HepG2 (cell line): ENCODE measurements around the gene EED. TPM values are rescaled to one million over a fixed set of nuclear protein-coding genes. Genes with fewer than 3 reads are reported as not detected.

Experiments
- CENPX ChIP-seq: sonication (generic); formaldehyde crosslinking; IDR thresholded peaks from 2 replicates; pipeline ENCODE4 v1.9.0; 2021; ENCODE audit warnings: mild to moderate bottlenecking, missing genetic modification reagents, moderate library complexity
- ESRRA ChIP-seq: sonication (generic); formaldehyde crosslinking; IDR thresholded peaks from 2 replicates; pipeline ENCODE4 v1.5.1; 2020; ENCODE audit warnings: mild to moderate bottlenecking, low read depth, missing genetic modification reagents
- HNRNPUL1 ChIP-seq: fragments of 200-400 bp; formaldehyde crosslinking; IDR thresholded peaks from 2 replicates; pipeline ENCODE4 v1.6.1; 2017; ENCODE audit warnings: low read depth, mild to moderate bottlenecking, low read length, moderate library complexity
- SALL1 ChIP-seq: sonication (generic); formaldehyde crosslinking; IDR thresholded peaks from 2 replicates; pipeline ENCODE4 v1.8.0; 2022; ENCODE audit warnings: mild to moderate bottlenecking, missing genetic modification reagents
- SP1 ChIP-seq, 2 experiments: fragments of 450-650 bp in 1 of 2; sonication (generic) in 1 of 2; formaldehyde crosslinking in 1 of 2; IDR thresholded peaks; 2 replicates each; pipeline versions ENCODE4 v1.4.0 to v1.6.1; 2016 to 2020; ENCODE audit warnings: missing genetic modification reagents in 1 of 2
- THAP11 ChIP-seq: IDR thresholded peaks from 2 replicates; pipeline ENCODE4 v1.6.1; 2016; ENCODE audit warnings: missing biosample characterization, missing genetic modification reagents
- ZNF121 ChIP-seq: sonication (generic); formaldehyde crosslinking; IDR thresholded peaks from 2 replicates; pipeline ENCODE4 v1.5.0; 2020; ENCODE audit warnings: mild to moderate bottlenecking, missing genetic modification reagents
- ZNF20 ChIP-seq: sonication (generic); formaldehyde crosslinking; IDR thresholded peaks from 2 replicates; pipeline ENCODE4 v1.4.0; 2020; ENCODE audit warnings: mild to moderate bottlenecking, moderate library complexity, missing genetic modification reagents
- ZNF207 ChIP-seq: fragments of 450-650 bp; IDR thresholded peaks from 2 replicates; pipeline ENCODE4 v1.6.1; 2016; ENCODE audit warnings: antibody characterized with exemption, borderline replicate concordance
- ZNF589 ChIP-seq: sonication (generic); formaldehyde crosslinking; conservative IDR thresholded peaks from 2 replicates; pipeline ENCODE4 v1.8.0; 2022; ENCODE audit warnings: mild to moderate bottlenecking, moderate library complexity, missing genetic modification reagents
- polyA plus RNA-seq, 8 experiments: library from polyadenylated mRNA; depleted of rRNA in 3 of 8; stranded (reverse) in 7 of 8; unstranded in 1 of 8; fragments of >200 nt; fragmentation: Illumina TruSeq in 4 of 8; extraction: Trizol in 4 of 8; gene quantifications; 2 replicates each; pipeline versions ENCODE4 v1.2.1 to v1.2.3, GENCODE V29; 2011 to 2016; ENCODE audit warnings: low read depth in 4 of 8, missing spikeins in 1 of 8, mixed read lengths in 1 of 8; ENCODE audit not compliant: insufficient read depth in 1 of 8
- total RNA-seq, 5 experiments: library from RNA; depleted of rRNA; stranded (reverse); fragments of >200 nt; fragmentation: Illumina TruSeq; extraction: Trizol; gene quantifications; 2 replicates each; pipeline ENCODE4 v1.2.3, GENCODE V29; 2016; ENCODE audit warnings: low read depth in 1 of 5
- TF ChIP-seq, protein P1 (sequence below): sonication (generic); formaldehyde crosslinking; IDR thresholded peaks from 2 replicates; pipeline ENCODE4 v1.5.0; 2020; ENCODE audit warnings: mild to moderate bottlenecking, missing genetic modification reagents, borderline replicate concordance
- TF ChIP-seq, protein P2 (sequence below): sonication (generic); formaldehyde crosslinking; IDR thresholded peaks from 2 replicates; pipeline ENCODE4 v1.5.1; 2020; ENCODE audit warnings: missing genetic modification reagents, mild to moderate bottlenecking, borderline replicate concordance
- TF ChIP-seq, protein P3 (sequence below): sonication (generic); formaldehyde crosslinking; IDR thresholded peaks from 2 replicates; pipeline ENCODE4 v1.5.1; 2020; ENCODE audit warnings: mild to moderate bottlenecking, missing genetic modification reagents
- TF ChIP-seq, protein P4 (sequence below): sonication (generic); formaldehyde crosslinking; IDR thresholded peaks from 2 replicates; pipeline ENCODE4 v1.5.1; 2020; ENCODE audit warnings: mild to moderate bottlenecking, missing genetic modification reagents, moderate library complexity
- TF ChIP-seq, protein P5 (sequence below): sonication (generic); formaldehyde crosslinking; IDR thresholded peaks from 2 replicates; pipeline ENCODE4 v1.5.0; 2020; ENCODE audit warnings: mild to moderate bottlenecking, missing genetic modification reagents, moderate library complexity

The EED gene
- total and polyA plus RNA-seq, 2 of the 13 experiments (the other 11 are each of a cell fraction or from before 2014, with no cell fraction given), result 11.0 to 28.4 TPM

DNA sequence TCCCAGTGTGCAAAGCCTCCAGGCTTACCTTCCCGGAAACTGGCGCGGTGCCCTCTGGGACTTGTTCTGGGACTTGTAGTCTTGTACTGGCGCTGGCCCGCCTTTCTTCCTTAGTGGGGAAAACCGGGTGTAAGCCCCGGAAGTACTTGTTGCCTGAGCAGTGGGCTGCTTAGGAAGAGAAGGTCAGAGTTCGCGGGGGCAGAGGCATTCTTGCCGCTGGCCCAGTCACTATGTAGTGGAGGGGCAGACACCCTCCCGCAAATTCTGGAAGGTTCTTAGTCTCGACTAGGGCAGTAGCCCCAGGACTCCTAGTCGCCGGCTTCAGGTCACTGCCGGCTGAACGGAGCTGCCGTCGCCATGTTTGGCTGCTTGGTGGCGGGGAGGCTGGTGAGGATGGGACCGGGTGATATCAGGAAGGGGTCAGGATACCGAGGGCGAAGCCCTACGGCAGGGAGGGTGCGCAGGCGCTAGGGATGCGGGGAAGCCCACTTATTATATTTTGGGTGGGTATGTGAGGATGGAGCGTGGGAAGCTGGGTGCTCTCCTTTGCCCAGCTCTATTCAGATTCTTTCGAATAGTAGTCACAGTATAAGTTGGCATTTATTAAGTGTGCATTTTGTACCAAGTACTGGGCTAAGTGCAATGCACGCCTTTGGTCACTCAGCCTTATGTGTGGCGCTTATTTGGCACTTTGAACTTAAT lies 57.7 kb downstream of the EED start, which contains the start of gene HIKESHI (continued):
- TF ChIP-seq, protein P1, sequence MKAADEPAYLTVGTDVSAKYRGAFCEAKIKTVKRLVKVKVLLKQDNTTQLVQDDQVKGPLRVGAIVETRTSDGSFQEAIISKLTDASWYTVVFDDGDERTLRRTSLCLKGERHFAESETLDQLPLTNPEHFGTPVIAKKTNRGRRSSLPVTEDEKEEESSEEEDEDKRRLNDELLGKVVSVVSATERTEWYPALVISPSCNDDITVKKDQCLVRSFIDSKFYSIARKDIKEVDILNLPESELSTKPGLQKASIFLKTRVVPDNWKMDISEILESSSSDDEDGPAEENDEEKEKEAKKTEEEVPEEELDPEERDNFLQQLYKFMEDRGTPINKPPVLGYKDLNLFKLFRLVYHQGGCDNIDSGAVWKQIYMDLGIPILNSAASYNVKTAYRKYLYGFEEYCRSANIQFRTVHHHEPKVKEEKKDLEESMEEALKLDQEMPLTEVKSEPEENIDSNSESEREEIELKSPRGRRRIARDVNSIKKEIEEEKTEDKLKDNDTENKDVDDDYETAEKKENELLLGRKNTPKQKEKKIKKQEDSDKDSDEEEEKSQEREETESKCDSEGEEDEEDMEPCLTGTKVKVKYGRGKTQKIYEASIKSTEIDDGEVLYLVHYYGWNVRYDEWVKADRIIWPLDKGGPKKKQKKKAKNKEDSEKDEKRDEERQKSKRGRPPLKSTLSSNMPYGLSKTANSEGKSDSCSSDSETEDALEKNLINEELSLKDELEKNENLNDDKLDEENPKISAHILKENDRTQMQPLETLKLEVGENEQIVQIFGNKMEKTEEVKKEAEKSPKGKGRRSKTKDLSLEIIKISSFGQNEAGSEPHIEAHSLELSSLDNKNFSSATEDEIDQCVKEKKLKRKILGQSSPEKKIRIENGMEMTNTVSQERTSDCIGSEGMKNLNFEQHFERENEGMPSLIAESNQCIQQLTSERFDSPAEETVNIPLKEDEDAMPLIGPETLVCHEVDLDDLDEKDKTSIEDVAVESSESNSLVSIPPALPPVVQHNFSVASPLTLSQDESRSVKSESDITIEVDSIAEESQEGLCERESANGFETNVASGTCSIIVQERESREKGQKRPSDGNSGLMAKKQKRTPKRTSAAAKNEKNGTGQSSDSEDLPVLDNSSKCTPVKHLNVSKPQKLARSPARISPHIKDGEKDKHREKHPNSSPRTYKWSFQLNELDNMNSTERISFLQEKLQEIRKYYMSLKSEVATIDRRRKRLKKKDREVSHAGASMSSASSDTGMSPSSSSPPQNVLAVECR (CRISPR knock-in tag), result peak; percentile 92
- TF ChIP-seq CENPX (CRISPR knock-in tag), result no peak
- TF ChIP-seq, protein P2, sequence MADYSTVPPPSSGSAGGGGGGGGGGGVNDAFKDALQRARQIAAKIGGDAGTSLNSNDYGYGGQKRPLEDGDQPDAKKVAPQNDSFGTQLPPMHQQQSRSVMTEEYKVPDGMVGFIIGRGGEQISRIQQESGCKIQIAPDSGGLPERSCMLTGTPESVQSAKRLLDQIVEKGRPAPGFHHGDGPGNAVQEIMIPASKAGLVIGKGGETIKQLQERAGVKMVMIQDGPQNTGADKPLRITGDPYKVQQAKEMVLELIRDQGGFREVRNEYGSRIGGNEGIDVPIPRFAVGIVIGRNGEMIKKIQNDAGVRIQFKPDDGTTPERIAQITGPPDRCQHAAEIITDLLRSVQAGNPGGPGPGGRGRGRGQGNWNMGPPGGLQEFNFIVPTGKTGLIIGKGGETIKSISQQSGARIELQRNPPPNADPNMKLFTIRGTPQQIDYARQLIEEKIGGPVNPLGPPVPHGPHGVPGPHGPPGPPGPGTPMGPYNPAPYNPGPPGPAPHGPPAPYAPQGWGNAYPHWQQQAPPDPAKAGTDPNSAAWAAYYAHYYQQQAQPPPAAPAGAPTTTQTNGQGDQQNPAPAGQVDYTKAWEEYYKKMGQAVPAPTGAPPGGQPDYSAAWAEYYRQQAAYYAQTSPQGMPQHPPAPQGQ, result 0 out of 2 replicates have a peak, but pooled peaks have one; percentile 39
- TF ChIP-seq, protein P3, sequence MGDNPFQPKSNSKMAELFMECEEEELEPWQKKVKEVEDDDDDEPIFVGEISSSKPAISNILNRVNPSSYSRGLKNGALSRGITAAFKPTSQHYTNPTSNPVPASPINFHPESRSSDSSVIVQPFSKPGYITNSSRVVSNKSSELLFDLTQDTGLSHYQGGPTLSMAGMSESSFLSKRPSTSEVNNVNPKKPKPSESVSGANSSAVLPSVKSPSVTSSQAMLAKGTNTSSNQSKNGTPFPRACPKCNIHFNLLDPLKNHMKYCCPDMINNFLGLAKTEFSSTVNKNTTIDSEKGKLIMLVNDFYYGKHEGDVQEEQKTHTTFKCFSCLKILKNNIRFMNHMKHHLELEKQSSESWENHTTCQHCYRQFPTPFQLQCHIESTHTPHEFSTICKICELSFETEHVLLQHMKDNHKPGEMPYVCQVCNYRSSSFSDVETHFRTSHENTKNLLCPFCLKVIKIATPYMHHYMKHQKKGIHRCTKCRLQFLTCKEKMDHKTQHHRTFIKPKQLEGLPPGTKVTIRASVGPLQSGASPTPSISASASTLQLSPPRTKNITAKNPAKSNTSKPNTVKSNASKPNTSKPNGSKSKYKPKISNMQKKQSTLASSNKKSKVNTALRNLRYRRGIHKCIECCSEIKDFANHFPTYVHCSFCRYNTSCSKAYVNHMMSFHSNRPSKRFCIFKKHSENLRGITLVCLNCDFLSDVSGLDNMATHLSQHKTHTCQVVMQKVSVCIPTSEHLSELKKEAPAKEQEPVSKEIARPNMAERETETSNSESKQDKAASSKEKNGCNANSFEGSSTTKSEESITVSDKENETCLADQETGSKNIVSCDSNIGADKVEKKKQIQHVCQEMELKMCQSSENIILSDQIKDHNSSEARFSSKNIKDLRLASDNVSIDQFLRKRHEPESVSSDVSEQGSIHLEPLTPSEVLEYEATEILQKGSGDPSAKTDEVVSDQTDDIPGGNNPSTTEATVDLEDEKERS (CRISPR knock-in tag), result no peak
- TF ChIP-seq SALL1 (CRISPR knock-in tag), result peak; percentile 81
- TF ChIP-seq ZNF20 (CRISPR knock-in tag), result 0 out of 2 replicates have a peak, but pooled peaks have one; percentile 42
- TF ChIP-seq SP1 (IDR thresholded peaks at IDR 0.05), result no peak
- peak; percentile 76; the same call in 1 of the 2 replicates for TF ChIP-seq SP1 (CRISPR knock-in tag; IDR thresholded peaks at IDR 0.05)
- TF ChIP-seq ZNF589 (CRISPR knock-in tag), result no peak
- no peak for TF ChIP-seq HNRNPUL1
- TF ChIP-seq ZNF121 (CRISPR knock-in tag), result no peak
- TF ChIP-seq ZNF207, result no peak
- TF ChIP-seq ESRRA (CRISPR knock-in tag), result peak; percentile 57; the same call in 1 of the 2 replicates
- peak; percentile 100 for TF ChIP-seq THAP11 (CRISPR knock-in tag)
- TF ChIP-seq, protein P4, sequence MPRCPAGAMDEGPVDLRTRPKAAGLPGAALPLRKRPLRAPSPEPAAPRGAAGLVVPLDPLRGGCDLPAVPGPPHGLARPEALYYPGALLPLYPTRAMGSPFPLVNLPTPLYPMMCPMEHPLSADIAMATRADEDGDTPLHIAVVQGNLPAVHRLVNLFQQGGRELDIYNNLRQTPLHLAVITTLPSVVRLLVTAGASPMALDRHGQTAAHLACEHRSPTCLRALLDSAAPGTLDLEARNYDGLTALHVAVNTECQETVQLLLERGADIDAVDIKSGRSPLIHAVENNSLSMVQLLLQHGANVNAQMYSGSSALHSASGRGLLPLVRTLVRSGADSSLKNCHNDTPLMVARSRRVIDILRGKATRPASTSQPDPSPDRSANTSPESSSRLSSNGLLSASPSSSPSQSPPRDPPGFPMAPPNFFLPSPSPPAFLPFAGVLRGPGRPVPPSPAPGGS (CRISPR knock-in tag), result peak; percentile 73; the same call in 1 of the 2 replicates
- TF ChIP-seq, protein P5, sequence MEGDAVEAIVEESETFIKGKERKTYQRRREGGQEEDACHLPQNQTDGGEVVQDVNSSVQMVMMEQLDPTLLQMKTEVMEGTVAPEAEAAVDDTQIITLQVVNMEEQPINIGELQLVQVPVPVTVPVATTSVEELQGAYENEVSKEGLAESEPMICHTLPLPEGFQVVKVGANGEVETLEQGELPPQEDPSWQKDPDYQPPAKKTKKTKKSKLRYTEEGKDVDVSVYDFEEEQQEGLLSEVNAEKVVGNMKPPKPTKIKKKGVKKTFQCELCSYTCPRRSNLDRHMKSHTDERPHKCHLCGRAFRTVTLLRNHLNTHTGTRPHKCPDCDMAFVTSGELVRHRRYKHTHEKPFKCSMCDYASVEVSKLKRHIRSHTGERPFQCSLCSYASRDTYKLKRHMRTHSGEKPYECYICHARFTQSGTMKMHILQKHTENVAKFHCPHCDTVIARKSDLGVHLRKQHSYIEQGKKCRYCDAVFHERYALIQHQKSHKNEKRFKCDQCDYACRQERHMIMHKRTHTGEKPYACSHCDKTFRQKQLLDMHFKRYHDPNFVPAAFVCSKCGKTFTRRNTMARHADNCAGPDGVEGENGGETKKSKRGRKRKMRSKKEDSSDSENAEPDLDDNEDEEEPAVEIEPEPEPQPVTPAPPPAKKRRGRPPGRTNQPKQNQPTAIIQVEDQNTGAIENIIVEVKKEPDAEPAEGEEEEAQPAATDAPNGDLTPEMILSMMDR (CRISPR knock-in tag), result no peak
